Measurements from ENCODE around the gene YEATS4. TPM values are rescaled to one million over a fixed set of nuclear protein-coding genes. Genes with fewer than 3 reads are reported as not detected.

Gene YEATS4
- total RNA-seq, 1 donor from 2014 or later, result 27.3 TPM

DNA sequence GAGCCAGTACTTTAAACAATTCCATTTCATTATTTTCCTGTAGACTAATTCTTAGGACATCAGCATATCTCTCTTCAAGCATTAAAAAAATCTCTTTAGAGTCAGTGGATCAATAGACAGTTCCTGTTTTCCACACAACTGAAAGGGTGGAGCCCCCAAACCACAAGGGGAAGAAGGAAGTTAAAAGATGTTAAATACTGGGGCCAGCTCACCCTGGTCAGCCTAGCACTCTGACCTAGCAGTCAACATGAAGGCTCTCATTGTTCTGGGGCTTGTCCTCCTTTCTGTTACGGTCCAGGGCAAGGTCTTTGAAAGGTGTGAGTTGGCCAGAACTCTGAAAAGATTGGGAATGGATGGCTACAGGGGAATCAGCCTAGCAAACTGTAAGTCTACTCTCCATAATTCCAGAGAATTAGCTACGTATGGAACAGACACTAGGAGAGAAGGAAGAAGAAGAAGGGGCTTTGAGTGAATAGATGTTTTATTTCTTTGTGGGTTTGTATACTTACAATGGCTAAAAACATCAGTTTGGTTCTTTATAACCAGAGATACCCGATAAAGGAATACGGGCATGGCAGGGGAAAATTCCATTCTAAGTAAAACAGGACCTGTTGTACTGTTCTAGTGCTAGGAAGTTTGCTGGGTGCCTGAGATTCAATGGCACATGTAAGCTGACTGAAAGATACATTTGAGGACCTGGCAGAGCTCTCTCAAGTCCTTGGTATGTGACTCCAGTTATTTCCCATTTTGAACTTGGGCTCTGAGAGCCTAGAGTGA lies 11.2 kb upstream of the YEATS4 start, which contains the start of gene LYZ:
TSS of gene LYZ (plus strand) at position 220 of the 777 bp plus-strand sequence. CDS start at position 248, 28 bp downstream.
- Mint-ChIP-seq H3K4me3 (ENCODE audit: unreplicated experiment) (no peak within 1 kb of the TSS), H3K9me3 (ENCODE audit: unreplicated experiment) (no peaks in the 10 kb centered on the region), H3K27me3 (ENCODE audit: unreplicated experiment) (no peaks in the 10 kb centered on the region), H3K4me1 (ENCODE audit: low read depth, unreplicated experiment) (no peaks in the 10 kb centered on the region), H3K36me3 (ENCODE audit: unreplicated experiment) (no peaks in the 10 kb centered on the region), H3K27ac (ENCODE audit: unreplicated experiment) (no peak within 1 kb of the TSS)
- no peak for DNase-seq
- TF ChIP-seq, protein P1, sequence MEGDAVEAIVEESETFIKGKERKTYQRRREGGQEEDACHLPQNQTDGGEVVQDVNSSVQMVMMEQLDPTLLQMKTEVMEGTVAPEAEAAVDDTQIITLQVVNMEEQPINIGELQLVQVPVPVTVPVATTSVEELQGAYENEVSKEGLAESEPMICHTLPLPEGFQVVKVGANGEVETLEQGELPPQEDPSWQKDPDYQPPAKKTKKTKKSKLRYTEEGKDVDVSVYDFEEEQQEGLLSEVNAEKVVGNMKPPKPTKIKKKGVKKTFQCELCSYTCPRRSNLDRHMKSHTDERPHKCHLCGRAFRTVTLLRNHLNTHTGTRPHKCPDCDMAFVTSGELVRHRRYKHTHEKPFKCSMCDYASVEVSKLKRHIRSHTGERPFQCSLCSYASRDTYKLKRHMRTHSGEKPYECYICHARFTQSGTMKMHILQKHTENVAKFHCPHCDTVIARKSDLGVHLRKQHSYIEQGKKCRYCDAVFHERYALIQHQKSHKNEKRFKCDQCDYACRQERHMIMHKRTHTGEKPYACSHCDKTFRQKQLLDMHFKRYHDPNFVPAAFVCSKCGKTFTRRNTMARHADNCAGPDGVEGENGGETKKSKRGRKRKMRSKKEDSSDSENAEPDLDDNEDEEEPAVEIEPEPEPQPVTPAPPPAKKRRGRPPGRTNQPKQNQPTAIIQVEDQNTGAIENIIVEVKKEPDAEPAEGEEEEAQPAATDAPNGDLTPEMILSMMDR (IDR thresholded peaks at IDR 0.05; ENCODE audit: partially characterized antibody, unreplicated experiment), result no peak

DNA sequence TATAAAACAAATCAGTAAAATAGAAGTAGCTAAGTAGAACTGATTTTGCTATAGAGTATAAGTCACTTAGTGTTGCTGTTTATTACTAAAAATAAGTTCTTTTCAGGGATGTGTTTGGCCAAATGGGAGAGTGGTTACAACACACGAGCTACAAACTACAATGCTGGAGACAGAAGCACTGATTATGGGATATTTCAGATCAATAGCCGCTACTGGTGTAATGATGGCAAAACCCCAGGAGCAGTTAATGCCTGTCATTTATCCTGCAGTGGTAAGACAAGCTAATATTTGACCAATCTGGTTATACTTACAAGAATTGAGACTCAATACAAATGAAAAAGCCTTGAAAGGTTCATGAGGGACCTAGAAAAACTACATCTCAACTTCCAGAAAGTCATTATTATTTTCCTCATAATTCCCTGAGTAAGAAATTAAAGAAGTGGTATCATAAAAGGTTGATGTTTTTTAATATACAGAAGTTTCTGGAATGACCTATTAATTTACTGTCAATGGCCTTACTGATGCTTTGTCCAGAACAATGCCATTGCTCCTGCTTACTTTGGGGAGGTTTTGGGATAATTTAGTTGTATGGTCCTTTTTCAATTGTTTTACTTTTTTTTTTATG lies 9.4 kb upstream of the YEATS4 start:
- H3K27me3 Mint-ChIP-seq (ENCODE audit: unreplicated experiment), result no peaks in the 10 kb centered on the region
- no peak for DNase-seq
- no peak overlapping the region for H3K27ac Mint-ChIP-seq (ENCODE audit: unreplicated experiment)
- peaks cover 2% of the 10 kb centered on the region for H3K9me3 Mint-ChIP-seq (ENCODE audit: unreplicated experiment)
- H3K36me3 Mint-ChIP-seq (ENCODE audit: unreplicated experiment), result no peaks in the 10 kb centered on the region
- no peaks in the 10 kb centered on the region for H3K4me1 Mint-ChIP-seq (ENCODE audit: low read depth, unreplicated experiment)
- TF ChIP-seq, protein P1 (IDR thresholded peaks at IDR 0.05; ENCODE audit: partially characterized antibody, unreplicated experiment), result no peak
- no peak overlapping the region for H3K4me3 Mint-ChIP-seq (ENCODE audit: unreplicated experiment)

DNA sequence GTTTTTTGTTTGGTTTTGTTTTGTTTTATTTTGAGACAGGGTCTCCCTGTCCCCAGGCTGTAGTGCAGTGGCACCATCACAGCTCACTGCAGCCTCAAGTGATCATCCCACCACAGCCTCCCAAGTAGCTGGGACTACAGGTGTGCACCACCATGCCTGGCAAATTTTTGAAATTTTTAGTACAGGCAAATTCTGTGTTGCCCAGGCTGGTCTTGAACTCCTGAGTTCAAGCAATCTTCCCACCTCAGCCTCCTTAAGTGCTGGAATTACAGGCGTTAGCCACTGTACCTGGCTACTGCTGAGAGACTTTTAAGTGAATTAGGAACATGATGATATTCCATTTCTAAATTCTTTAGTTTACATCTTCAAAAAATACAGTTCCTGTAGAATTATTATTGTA lies 8.8 kb upstream of the YEATS4 start:
- Mint-ChIP-seq H3K36me3 (ENCODE audit: unreplicated experiment) (no peaks in the 10 kb centered on the region), H3K4me1 (ENCODE audit: low read depth, unreplicated experiment) (no peaks in the 10 kb centered on the region), H3K27ac (ENCODE audit: unreplicated experiment) (no peak overlapping the region), H3K27me3 (ENCODE audit: unreplicated experiment) (no peaks in the 10 kb centered on the region), H3K4me3 (ENCODE audit: unreplicated experiment) (no peak overlapping the region), H3K9me3 (ENCODE audit: unreplicated experiment) (peaks cover 2% of the 10 kb centered on the region)
- DNase-seq, result no peak
- TF ChIP-seq, protein P1 (IDR thresholded peaks at IDR 0.05; ENCODE audit: partially characterized antibody, unreplicated experiment), result no peak

DNA sequence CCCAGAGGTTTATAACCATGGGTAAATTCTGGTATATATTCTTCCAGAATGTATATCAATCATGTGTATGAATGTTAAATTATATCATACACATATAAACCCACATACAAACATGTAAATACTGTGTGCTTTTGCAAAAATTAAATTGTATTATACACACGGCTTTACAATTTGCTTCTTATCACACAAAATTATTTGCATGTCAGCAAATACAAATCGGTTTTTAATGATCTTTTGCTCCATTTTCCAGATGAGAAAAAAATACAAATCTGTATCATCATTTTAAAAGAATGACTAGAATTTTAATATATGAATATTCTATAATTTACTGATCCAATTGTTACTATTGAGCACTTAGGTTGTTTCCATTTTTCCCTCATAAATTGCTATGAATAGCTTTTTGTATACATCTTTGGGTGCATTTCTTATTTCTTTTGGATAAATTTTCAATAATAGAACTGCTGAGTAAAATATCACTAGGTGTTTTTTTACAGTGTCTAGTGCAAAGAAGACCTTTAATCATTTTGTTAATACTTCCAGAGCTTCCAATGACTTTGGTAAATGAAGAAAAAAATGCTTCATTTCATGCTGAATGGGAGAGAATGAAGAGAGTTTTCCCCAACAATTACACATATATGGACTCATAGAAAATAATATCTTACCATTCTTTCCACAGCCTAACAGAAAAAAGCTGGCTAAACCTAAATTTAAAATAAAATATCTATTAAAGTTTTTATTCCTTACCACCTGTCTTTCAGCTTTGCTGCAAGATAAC lies 7.9 kb upstream of the YEATS4 start:
- Mint-ChIP-seq H3K9me3 (ENCODE audit: unreplicated experiment) (peaks cover 2% of the 10 kb centered on the region), H3K4me1 (ENCODE audit: low read depth, unreplicated experiment) (no peaks in the 10 kb centered on the region), H3K27ac (ENCODE audit: unreplicated experiment) (no peak overlapping the region), H3K27me3 (ENCODE audit: unreplicated experiment) (no peaks in the 10 kb centered on the region), H3K4me3 (ENCODE audit: unreplicated experiment) (no peak overlapping the region), H3K36me3 (ENCODE audit: unreplicated experiment) (no peaks in the 10 kb centered on the region)
- DNase-seq, result no peak
- TF ChIP-seq, protein P1 (IDR thresholded peaks at IDR 0.05; ENCODE audit: partially characterized antibody, unreplicated experiment), result no peak
